Erythroblast (primary cell): ENCODE results near the gene FLOT2.
"Not testable (repeated sequence)": the region's sequence is repeated elsewhere in the genome, so short reads cannot be mapped to it uniquely, and the experiment has no call there.

Experiments used
- DNase-seq, 2 experiments: peaks; one replicate each; lab custom pipeline; 2025; lab: John Stamatoyannopoulos, UW
- GATA1 ChIP-seq: IDR thresholded peaks from 2 replicates; pipeline ENCODE4 v1.6.1; 2011; ENCODE audit warnings: low read depth, mild to moderate bottlenecking, control low read depth, low read length, moderate library complexity
- POLR2A ChIP-seq: IDR thresholded peaks from 2 replicates; pipeline ENCODE4 v1.6.1; 2011; ENCODE audit warnings: mild to moderate bottlenecking, low read length

Gene FLOT2

DNA sequence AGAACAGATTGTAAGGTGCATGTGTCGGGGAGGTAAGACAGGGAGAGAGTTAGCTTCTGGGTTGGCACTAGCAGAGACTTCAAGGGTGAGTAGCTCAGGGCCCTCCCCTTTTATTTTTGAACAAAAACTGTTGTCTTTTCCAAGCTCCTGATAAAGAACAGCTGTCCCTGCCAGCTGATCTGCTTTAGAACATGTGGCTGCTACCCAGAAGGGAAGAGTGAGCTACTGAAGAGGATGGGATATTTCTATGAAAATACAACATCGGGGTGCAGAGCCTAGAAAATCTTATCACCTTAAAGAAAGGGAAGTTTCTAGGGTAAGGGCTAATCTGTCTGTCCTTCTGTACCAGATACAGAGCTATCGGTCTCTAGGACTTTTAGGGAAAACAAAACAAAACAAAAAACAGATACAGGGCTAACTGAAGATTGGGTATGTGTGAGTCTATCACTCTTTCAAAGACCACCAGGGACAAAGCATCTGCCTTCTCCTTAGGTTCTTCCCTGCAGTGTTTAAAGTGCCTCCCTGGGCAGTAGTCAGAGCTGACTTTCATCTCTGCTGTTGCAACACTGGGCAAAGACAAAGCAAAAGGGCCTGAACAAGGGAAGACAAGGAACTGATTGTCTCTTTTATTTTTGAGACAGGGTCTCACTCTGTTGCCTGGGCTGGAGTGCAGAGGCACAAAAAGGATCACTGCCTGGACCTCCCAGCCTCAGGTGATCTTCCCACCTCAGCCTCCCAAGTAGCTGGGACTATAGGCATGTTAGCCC is 10.4 kb upstream of the FLOT2 start:
- peak; percentile 61 to 79 for DNase-seq
- no peak for TF ChIP-seq POLR2A
- no peak for TF ChIP-seq GATA1

GRCh38 chr17:28906706-28907438 is 9.3 kb upstream of the FLOT2 start:
- TF ChIP-seq POLR2A = peak; percentile 59
- TF ChIP-seq GATA1 = no peak
- peak; percentile 82 to 85 for DNase-seq

DNA sequence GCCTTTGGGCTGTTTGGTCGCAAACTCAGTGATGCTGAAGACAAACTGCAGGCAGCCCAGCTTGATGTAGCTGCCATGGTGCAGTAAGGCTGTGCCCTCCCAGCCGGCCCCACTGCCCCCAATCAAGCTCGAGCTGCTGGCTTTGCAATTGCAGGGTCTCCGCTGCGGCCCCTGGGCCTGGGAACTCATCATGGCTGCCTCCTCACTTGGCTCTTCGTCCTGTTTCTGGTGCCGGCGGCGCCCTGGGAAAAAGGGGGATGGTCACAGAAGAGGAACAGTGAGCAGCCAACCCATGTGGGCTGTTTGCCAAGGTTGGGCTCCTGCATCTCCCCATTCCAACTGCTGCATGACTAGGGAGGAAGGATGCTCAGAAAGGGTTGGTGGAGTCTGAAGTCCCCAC is 8.7 kb upstream of the FLOT2 start:
- no peak for TF ChIP-seq POLR2A
- no peak for TF ChIP-seq GATA1
- peak in 1 of 2 experiments; percentile 57 for DNase-seq

GRCh38 chr17:28904800-28905199 is 7.3 kb upstream of the FLOT2 start:
- TF ChIP-seq POLR2A (no peak), GATA1 (no peak)
- DNase-seq = peak; percentile 68 to 69

DNA sequence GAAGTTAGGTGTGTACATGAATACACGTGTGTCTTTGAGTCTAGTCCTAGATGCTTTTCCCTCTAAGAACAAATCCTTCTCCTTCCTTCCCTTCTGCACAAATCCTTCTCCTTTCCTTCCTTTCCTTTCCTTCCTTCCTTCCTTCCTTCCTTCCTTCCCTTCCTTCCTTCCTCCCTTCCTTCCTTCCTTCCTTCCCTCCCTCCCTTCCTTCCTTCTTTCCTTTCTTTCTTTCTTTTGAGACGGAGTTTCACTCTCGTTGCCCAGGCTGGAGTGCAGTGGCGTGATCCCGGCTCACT is 6.0 kb upstream of the FLOT2 start:
- not testable (repeated sequence) for DNase-seq

DNA sequence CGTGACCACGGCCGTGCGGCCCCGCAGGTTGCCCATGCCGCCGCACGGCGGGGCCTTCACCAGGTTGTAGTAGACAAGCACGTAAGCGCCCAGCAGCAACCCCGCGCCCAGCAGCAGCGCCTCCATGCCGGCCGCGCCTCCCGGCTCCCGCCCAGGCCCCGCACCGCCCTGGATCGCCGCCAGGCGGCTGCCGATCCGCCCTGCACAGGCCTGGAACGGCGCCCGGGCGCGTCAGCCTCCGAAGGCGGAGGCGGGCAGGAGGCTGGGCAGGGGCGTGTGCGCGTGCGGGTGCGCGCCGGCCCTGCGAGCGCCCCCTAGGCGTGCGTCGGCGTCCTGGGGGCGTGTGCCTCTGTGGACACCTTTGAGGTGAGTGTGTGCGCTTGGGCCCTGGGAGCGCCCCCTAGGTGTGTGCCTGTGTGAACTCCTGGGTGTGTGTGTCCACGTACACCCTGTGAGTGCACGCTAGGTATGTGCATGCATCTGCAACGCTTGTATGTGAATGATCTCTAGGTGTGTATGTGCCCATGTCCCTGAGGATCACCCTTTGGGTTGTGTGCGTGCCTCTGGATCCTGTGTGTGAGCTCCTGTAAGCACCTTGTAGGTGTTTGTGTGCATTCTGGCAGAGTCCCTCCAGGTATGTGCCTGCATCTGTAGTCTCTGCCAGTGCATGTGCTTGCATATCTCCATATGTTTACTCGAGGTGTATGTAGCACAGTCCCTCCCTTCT is 5.4 kb upstream of the FLOT2 start, which contains the start of gene DHRS13:
Gene DHRS13, minus strand, starts transcription at position 261 of the 727 bp plus-strand sequence. Its CDS starts 135 bp downstream, at position 126.
- no peak for TF ChIP-seq GATA1
- TF ChIP-seq POLR2A = peak; percentile 64
- peak; percentile 96 to 99 for DNase-seq

DNA sequence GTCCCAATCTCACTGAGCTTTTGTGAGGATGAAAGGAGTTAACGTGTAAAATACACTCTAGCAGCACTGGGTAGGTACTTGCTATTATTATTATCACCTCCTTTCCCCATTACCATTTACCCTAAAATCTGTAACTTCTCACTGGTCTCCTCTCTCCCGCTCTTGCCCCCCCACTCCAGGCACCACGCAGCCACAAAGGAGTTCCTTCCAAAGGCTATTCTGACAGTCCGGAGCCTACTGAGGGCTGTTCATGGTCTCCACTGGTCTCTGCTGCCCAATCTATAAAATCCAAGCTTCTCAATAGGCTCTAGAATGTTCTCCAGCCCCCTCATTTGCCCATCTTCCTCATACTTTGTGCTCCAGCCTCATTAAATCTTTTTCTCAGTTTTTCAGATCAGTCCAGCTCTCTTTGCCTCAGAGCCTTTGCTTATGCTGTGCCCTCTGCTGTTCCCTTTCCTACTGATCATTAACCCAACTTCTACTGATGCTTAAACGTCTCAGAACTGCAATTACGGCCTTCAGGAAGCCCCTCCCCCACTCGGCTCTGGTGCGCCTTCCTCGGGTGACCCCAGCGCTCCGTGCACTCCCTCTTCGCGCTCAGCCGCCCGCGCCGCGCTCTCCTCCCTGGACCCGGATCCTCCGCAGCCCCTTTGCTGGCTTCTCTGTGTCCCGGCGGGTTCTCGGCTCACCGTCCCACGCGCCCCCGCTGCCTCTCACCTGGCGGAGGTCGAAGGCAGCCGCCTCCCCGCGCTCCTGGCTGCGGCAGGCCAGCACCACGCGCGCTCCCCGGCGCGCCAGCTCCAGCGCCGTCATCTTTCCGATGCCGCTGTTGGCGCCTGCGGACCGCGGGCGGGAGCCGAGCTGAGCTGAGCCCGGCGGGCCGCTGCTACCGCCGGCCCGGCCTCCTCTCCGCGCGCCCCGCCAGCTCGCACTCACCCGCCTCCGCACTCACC is 4.6 kb upstream of the FLOT2 start:
- TF ChIP-seq POLR2A (no peak), GATA1 (no peak)
- peak; percentile 68 to 75 for DNase-seq

DNA sequence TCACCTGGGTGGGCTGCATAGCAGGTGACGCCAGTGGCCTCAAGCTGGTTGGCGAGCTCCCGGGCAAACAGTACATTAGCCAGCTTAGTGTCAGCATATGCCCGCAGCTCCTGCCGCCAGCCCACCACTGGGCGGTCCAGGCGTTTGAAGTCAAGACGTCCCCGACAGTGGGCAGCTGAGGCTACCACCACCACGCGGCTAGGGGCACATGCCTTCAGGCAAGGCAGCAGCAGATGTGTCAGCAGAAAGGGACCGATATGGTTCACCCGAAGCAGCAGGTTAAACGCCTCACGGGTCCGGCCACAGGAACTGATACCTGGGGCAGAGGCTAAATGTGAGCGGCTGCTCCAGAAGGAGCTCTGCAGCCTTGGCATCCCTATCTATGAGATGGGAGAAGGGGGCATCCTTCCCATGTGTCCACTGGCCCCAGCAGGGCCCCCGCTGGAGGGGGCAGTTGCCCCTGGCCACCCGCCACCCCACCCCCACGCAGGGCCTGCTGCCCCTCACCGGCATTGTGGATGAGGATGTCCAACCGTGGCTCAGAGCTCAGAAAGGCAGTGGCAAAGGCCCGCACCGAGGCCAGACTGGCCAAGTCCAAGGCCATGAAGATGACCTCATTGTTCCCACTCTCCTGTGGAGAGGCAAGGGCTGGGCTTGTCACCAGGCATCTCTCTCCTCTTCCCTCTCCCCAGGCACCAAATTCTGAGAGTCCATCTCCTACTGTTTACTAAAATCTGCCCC is 3.6 kb upstream of the FLOT2 start:
- peak in 1 of 2 experiments; percentile 51 for DNase-seq
- TF ChIP-seq GATA1 (no peak), POLR2A (no peak)

DNA sequence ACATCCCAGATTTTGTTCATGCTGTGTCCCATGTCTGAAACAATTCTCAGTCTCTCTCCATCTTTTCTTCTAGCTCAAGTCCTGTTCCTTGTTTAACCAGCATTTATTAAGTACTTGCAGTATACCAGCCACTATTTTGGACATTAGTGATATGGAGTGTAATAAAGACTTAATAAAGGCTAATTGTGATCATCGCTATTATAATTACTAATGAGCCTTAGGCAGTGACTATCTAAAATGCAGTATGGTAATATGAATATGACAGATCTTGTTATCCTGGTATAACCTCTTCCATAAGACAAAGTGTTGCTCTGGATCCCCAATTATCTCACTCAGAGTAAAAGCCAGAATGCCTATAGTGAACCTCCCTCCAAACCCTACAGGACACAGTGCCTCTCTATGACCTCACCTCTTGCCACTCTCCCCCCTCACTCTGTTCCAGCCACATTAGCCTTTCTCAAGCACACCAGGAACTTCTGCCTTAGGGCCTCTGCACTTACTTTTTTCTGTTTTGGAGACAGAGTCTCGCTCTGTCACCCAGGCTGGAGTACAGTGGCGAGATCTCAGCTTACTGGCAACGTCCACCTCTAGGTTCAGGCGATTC is 1.8 kb upstream of the FLOT2 start:
- TF ChIP-seq GATA1 = no peak
- no peak for TF ChIP-seq POLR2A
- DNase-seq = peak; percentile 45 to 63

- no peak for DNase-seq
- TF ChIP-seq GATA1 = no peak
- TF ChIP-seq POLR2A = no peak
These were observed 1.0 kb upstream of the FLOT2 start for GRCh38 chr17:28898527-28898955.

- DNase-seq = peak; percentile 54 to 69
- TF ChIP-seq GATA1 = no peak
- peak; percentile 71 for TF ChIP-seq POLR2A
These were observed 415 bp upstream of the FLOT2 start for GRCh38 chr17:28897769-28898526.
